Liver (tissue), 9 donors: ENCODE measurements around the gene GLI1. TPM values are rescaled to one million over a fixed set of nuclear protein-coding genes. Genes with fewer than 3 reads are reported as not detected.

Source experiments
- DNase-seq: peaks from one replicate; pipeline ENCODE4 v3.0.0-alpha.2; 2017; ENCODE audit warnings: low spot score
- H3K27ac ChIP-seq, 2 donors: one replicate each; pipeline ENCODE4 v1.7.0; 2013; ENCODE audit warnings: inconsistent platforms in 2 of 2, low read length in 2 of 2, control low read depth in 1 of 2, low read depth in 1 of 2, mild to moderate bottlenecking in 1 of 2
- H3K27me3 ChIP-seq, 4 donors: one replicate each; pipeline versions ENCODE4 v1.6.1 to v1.7.0; 2013; ENCODE audit warnings: low read length in 3 of 4, inconsistent platforms in 1 of 4, mild to moderate bottlenecking in 1 of 4, moderate library complexity in 1 of 4; ENCODE audit not compliant: control insufficient read depth in 4 of 4, insufficient read depth in 4 of 4
- H3K36me3 ChIP-seq, 4 donors: one replicate each; pipeline versions ENCODE4 v1.6.1 to v1.7.0; 2013; ENCODE audit warnings: low read length in 3 of 4, mild to moderate bottlenecking in 3 of 4, low read depth in 1 of 4, moderate library complexity in 1 of 4; ENCODE audit not compliant: control insufficient read depth in 4 of 4, insufficient read depth in 3 of 4
- H3K4me1 ChIP-seq, 4 donors: one replicate each; pipeline versions ENCODE4 v1.6.1 to v1.7.0; 2013; ENCODE audit warnings: low read length in 3 of 4, mild to moderate bottlenecking in 3 of 4, moderate library complexity in 1 of 4; ENCODE audit not compliant: control insufficient read depth in 4 of 4, insufficient read depth in 4 of 4
- H3K4me3 ChIP-seq, 3 donors: one replicate each; pipeline versions ENCODE4 v1.6.1 to v1.7.0; 2013; ENCODE audit warnings: low read length in 3 of 3, control low read depth in 1 of 3, low read depth in 1 of 3, mild to moderate bottlenecking in 1 of 3
- H3K9ac ChIP-seq, 2 donors: one replicate each; pipeline ENCODE4 v1.7.0; 2013; ENCODE audit warnings: low read length in 2 of 2, mild to moderate bottlenecking in 2 of 2, moderate library complexity in 2 of 2, control low read depth in 1 of 2, low read depth in 1 of 2
- H3K9me3 ChIP-seq, 4 donors: one replicate each; pipeline versions ENCODE4 v1.6.1 to v1.7.0; 2013; ENCODE audit warnings: low read length in 3 of 4; ENCODE audit not compliant: control insufficient read depth in 4 of 4
- CTCF ChIP-seq: fragments of 150-350 bp; IDR thresholded peaks from 2 replicates; pipeline ENCODE4 v1.5.1; 2017; ENCODE audit warnings: improper control_type of control experiment, low read depth, low read length; ENCODE audit not compliant: missing input control
- EGR1 ChIP-seq, 2 donors: IDR thresholded peaks; 2 replicates each; pipeline ENCODE4 v1.6.1; 2016 to 2018; ENCODE audit warnings: antibody characterized with exemption in 2 of 2, low read depth in 2 of 2
- FOXA1 ChIP-seq: IDR thresholded peaks from 2 replicates; pipeline ENCODE4 v1.6.1; 2016; ENCODE audit warnings: antibody characterized with exemption
- FOXA2 ChIP-seq: IDR thresholded peaks from 2 replicates; pipeline ENCODE4 v1.6.1; 2016; ENCODE audit warnings: antibody characterized with exemption
- GABPA ChIP-seq, 2 donors: IDR thresholded peaks in 1 of 2; conservative IDR thresholded peaks in 1 of 2; 2 replicates each; pipeline ENCODE4 v1.6.1; 2016; ENCODE audit warnings: antibody characterized with exemption in 2 of 2, mild to moderate bottlenecking in 1 of 2, moderate library complexity in 1 of 2
- HNF4A ChIP-seq, 2 donors: conservative IDR thresholded peaks; 2 replicates each; pipeline ENCODE4 v1.6.1; 2016; ENCODE audit warnings: antibody characterized with exemption in 2 of 2, mild to moderate bottlenecking in 2 of 2
- HNF4G ChIP-seq: IDR thresholded peaks from 2 replicates; pipeline ENCODE4 v1.6.1; 2016; ENCODE audit warnings: antibody characterized with exemption
- JUND ChIP-seq, 2 donors: IDR thresholded peaks; 2 replicates each; pipeline ENCODE4 v1.6.1; 2016; ENCODE audit warnings: antibody characterized with exemption in 2 of 2
- NR2F2 ChIP-seq: IDR thresholded peaks from 2 replicates; pipeline ENCODE4 v1.6.1; 2016; ENCODE audit warnings: antibody characterized with exemption
- RAD21 ChIP-seq, 2 donors: IDR thresholded peaks; 2 replicates each; pipeline ENCODE4 v1.6.1; 2016; ENCODE audit warnings: antibody characterized with exemption in 2 of 2, mild to moderate bottlenecking in 2 of 2
- RXRA ChIP-seq, 2 donors: IDR thresholded peaks; 2 replicates each; pipeline ENCODE4 v1.6.1; 2017 to 2018; ENCODE audit warnings: antibody characterized with exemption in 2 of 2, mild to moderate bottlenecking in 1 of 2
- SP1 ChIP-seq: IDR thresholded peaks from 2 replicates; pipeline ENCODE4 v1.6.1; 2018; ENCODE audit warnings: antibody characterized with exemption, mild to moderate bottlenecking
- TAF1 ChIP-seq: conservative IDR thresholded peaks from 2 replicates; pipeline ENCODE4 v1.6.1; 2016; ENCODE audit warnings: antibody characterized with exemption, mild to moderate bottlenecking
- YY1 ChIP-seq: IDR thresholded peaks from 2 replicates; pipeline ENCODE4 v1.6.1; 2016; ENCODE audit warnings: antibody characterized with exemption, mild to moderate bottlenecking
- ZBTB33 ChIP-seq: IDR thresholded peaks from 2 replicates; pipeline ENCODE4 v1.6.1; 2016; ENCODE audit warnings: antibody characterized with exemption
- WGBS: extraction: QIAGEN DNeasy Blood & Tissue Kit; methylation state at CpG from one replicate; pipeline ENCODE4 v1.1.7; 2013; 5-methylcytosine and 5-hydroxymethylcytosine counted together
- polyA plus RNA-seq, 2 donors: library from polyadenylated mRNA; stranded (reverse) in 1 of 2; unstranded in 1 of 2; fragments of 200-250 nt in 1 of 2; fragments of >200 nt in 1 of 2; fragmentation: Nextera tagmentation in 1 of 2; extraction: Ambion mirVana in 1 of 2; gene quantifications; one replicate each; pipeline versions ENCODE4 v1.2.1 to v1.2.3, GENCODE V29; 2013 to 2015
- total RNA-seq, 2 donors: library from RNA; depleted of rRNA; stranded (reverse); fragments of >200 nt; gene quantifications; one replicate each; pipeline ENCODE4 v1.2.3, GENCODE V29; 2014
- TF ChIP-seq, protein P1 (sequence below): IDR thresholded peaks from 2 replicates; pipeline ENCODE4 v1.6.1; 2016; ENCODE audit warnings: antibody characterized with exemption, mild to moderate bottlenecking
- TF ChIP-seq, protein P2 (sequence below): IDR thresholded peaks from 2 replicates; pipeline ENCODE4 v1.6.1; 2016; ENCODE audit warnings: antibody characterized with exemption
- TF ChIP-seq, protein P3 (sequence below): IDR thresholded peaks from 2 replicates; pipeline ENCODE4 v1.6.1; 2016; ENCODE audit warnings: antibody characterized with exemption
- donor health status: healthy.
- donor health status: healthy.
- donor health status: healthy.
- donor health status: healthy.
- donor health status: healthy.

The GLI1 gene
- total and polyA plus RNA-seq, 4 donors, result 0.09 to 0.44 (median 0.24) TPM

DNA sequence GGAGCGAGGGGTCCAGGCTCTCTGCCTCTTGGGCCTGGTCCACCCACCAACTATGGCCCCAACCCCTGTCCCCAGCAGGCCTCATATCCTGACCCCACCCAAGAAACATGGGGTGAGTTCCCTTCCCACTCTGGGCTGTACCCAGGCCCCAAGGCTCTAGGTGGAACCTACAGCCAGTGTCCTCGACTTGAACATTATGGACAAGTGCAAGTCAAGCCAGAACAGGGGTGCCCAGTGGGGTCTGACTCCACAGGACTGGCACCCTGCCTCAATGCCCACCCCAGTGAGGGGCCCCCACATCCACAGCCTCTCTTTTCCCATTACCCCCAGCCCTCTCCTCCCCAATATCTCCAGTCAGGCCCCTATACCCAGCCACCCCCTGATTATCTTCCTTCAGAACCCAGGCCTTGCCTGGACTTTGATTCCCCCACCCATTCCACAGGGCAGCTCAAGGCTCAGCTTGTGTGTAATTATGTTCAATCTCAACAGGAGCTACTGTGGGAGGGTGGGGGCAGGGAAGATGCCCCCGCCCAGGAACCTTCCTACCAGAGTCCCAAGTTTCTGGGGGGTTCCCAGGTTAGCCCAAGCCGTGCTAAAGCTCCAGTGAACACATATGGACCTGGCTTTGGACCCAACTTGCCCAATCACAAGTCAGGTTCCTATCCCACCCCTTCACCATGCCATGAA is 11.5 kb downstream of the GLI1 start:
- Histone ChIP-seq H3K4me1 (peaks cover 4 to 15% (median 12%) of the 10 kb centered on the region in 4 donors), H3K36me3 (peaks cover 0 to 2% (median 0%) of the 10 kb centered on the region in 4 donors), H3K9me3 (no peaks in the 10 kb centered on the region), H3K9ac (no peak overlapping the region), H3K27me3 (peaks cover 0 to 5% (median 3%) of the 10 kb centered on the region in 4 donors), H3K4me3 (no peak overlapping the region), H3K27ac (no peak overlapping the region)
- 93% methylated on average over 4 of the region's 4 CpGs for WGBS
- DNase-seq, result no peak
- TF ChIP-seq, protein P1, sequence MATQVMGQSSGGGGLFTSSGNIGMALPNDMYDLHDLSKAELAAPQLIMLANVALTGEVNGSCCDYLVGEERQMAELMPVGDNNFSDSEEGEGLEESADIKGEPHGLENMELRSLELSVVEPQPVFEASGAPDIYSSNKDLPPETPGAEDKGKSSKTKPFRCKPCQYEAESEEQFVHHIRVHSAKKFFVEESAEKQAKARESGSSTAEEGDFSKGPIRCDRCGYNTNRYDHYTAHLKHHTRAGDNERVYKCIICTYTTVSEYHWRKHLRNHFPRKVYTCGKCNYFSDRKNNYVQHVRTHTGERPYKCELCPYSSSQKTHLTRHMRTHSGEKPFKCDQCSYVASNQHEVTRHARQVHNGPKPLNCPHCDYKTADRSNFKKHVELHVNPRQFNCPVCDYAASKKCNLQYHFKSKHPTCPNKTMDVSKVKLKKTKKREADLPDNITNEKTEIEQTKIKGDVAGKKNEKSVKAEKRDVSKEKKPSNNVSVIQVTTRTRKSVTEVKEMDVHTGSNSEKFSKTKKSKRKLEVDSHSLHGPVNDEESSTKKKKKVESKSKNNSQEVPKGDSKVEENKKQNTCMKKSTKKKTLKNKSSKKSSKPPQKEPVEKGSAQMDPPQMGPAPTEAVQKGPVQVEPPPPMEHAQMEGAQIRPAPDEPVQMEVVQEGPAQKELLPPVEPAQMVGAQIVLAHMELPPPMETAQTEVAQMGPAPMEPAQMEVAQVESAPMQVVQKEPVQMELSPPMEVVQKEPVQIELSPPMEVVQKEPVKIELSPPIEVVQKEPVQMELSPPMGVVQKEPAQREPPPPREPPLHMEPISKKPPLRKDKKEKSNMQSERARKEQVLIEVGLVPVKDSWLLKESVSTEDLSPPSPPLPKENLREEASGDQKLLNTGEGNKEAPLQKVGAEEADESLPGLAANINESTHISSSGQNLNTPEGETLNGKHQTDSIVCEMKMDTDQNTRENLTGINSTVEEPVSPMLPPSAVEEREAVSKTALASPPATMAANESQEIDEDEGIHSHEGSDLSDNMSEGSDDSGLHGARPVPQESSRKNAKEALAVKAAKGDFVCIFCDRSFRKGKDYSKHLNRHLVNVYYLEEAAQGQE, result no peak
- TF ChIP-seq SP1 (no peak), YY1 (no peak), RAD21 (IDR thresholded peaks at IDR 0.05) (no peak), HNF4A (conservative IDR thresholded peaks at IDR 0.05) (no peak), FOXA2 (no peak), NR2F2 (no peak), HNF4G (no peak), TAF1 (no peak), GABPA (IDR thresholded peaks at IDR 0.05 in 1 of 2, conservative IDR thresholded peaks at IDR 0.05 in 1 of 2) (no peak), RXRA (IDR thresholded peaks at IDR 0.05) (no peak), ZBTB33 (no peak), FOXA1 (no peak), JUND (IDR thresholded peaks at IDR 0.05) (no peak), CTCF (no peak), EGR1 (IDR thresholded peaks at IDR 0.05; ENCODE audit: low read depth in 2 of 2) (no peak)
- TF ChIP-seq, protein P2, sequence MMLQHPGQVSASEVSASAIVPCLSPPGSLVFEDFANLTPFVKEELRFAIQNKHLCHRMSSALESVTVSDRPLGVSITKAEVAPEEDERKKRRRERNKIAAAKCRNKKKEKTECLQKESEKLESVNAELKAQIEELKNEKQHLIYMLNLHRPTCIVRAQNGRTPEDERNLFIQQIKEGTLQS, result no peak
- TF ChIP-seq, protein P3, sequence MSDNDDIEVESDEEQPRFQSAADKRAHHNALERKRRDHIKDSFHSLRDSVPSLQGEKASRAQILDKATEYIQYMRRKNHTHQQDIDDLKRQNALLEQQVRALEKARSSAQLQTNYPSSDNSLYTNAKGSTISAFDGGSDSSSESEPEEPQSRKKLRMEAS, result no peak
